ENCODE measurements around the gene THSD8. TPM values are rescaled to one million over a fixed set of nuclear protein-coding genes. Genes with fewer than 3 reads are reported as not detected.
A peak's percentile ranks its signal among the peaks of the same experiment; 100 is the strongest.

The THSD8 gene
- total RNA-seq = 1 to 10 TPM; 1.8 to 3.2 TPM
- long read RNA-seq = 0 reads

DNA sequence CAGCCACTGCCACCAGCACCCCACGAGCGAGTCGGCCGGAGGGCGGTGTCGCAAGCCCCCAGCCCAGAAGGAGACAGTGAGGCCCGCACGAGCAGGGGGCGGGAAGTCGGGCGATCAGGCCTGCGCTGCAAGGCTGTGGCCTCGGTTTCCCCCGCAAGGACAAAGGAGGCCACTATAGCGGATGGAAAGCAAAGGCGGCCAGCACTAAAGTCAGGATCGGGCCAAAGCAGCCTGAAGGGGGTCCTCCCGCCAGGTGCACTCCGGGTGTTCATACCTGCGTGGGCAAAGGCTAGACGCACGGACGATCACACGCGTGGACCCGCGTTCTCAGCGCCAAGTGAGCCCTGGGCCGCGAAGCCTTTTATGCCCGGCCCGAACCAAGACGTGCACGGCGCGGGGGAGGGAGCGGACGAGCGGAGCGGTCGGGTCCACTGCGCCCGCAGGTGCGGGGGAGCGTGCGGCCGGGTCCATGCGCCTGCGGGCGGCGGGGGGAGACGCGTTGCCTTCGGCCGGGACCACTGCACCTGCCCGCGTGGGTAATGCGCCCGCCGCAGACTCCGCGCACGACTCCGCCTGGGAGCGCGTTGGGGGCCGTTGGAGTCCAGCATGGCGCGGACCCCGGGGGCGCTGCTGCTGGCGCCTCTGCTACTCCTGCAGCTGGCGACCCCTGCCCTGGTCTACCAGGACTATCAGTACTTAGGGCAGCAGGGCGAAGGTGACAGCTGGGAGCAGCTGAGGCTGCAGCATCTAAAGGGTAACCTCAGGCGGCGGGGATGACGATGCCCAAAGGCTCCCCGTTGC lies at the start of gene THSD8, which contains the start of gene PRDX2:
Gene THSD8 (plus strand): TSS at position 604 of the 801 bp plus-strand sequence. CDS start 3 bp downstream, at position 607.
Gene PRDX2 (minus strand): TSS at position 335 of the 801 bp plus-strand sequence. CDS start 539 bp downstream, outside the sequence.
- peak; percentile 90 for ATAC-seq

DNA sequence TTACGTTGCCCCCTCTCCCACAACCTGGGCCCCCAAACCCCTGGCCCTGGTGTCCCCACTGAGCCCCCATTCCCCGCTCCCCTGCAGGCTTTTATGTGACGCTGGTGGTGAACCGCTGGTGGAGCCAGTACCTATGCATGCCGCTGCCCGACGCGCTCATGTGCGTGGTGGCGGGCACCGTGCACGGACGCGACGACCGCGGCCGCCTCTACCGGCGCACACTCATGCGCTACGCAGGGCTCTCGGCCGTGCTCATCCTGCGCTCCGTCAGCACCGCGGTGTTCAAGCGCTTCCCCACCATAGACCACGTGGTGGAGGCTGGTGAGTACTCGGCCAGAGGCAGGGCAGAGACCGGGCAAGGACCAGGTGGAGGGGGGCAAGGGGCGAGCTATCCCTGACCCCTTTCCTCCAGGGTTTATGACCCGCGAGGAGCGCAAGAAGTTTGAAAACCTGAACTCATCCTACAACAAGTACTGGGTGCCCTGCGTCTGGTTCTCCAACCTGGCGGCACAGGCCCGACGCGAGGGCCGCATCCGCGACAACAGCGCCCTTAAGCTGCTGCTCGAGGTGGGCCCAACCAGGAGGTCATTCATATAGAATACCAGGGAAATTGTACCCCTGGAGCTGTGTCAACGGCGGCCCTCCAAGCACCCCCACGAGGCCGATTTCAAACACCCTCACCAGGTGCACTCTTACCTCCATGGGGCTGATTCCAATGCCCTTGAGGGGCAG lies 47.2 kb upstream of the THSD8 start:
- DNase-seq = no peak
- intact Hi-C loops (cut with DNase I) = no loop called here
- no peak for ATAC-seq

More for the DNA sequence above, at the start of gene THSD8, which contains the start of gene PRDX2:
- peak; percentile 88 for DNase-seq
- intact Hi-C loops (cut with DNase I) = loop anchor here (5.0 kb wide), 1 partner anchor 34 kb away; no protein-coding TSS in a partner anchor

DNA sequence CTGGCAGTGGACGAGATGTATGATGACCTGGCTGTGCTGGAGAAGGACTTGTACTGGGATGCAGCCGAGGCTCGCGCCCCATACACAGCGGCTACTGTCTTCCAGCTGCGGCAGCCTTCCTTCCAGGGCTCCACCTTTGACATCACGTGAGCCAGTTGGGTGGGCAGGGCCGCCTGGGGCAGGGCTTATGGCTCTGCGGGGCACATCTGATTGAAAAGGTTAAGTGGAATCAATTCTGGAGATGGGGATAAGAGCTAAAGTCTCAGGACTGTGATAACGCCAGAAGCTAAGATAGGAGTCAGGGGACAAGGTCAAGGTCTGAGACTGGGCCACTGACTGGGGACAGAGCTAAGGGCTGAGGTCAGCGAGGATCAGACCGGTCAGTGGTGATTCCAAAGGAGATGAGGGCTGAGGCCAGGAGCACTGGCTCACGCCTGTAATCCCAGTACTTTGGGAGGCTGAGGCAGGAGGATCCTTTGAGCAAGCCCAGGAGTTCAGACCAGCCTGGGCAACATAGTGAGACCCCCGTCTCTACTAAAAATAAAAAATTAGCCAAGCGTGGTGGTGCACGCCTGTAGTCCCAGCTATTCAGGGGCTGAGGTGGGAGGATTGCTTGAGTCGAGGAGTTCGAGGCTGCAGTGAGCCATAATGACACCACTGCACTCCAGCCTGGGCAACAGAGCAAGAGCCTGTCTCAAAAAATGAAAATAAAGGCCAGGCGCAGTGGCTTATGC lies 45.6 kb upstream of the THSD8 start:
- DNase-seq (no peak), ATAC-seq (no peak)
- intact Hi-C loops (cut with DNase I) = no loop called here

DNA sequence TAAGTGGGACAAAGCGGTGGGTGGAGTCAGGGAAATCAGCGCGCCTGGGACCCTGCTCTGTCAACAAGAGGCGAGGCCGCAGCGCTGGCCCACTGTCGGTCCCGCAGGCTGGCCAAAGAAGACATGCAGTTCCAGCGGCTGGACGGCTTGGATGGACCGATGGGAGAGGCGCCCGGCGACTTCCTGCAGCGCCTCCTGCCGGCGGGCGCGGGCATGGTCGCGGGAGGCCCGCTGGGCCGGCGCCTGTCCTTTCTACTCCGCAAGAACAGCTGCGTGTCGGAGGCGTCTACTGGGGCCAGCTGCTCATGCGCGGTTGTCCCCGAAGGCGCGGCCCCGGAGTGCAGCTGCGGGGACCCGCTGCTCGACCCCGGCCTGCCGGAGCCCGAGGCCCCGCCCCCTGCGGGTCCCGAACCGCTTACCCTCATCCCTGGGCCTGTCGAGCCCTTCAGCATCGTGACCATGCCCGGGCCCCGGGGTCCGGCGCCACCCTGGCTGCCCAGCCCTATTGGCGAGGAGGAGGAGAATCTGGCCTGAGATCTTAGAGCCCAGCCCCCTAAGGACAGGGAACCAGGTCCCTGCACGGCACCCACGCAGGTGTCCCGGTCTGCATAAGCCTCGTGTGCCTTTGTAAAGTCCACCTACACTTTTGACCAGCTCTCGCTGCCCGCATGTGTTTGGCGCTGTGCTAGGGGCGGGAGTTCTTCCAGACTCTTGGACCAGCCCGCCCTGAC lies 44.2 kb upstream of the THSD8 start:
- intact Hi-C loops (cut with DNase I) = no loop called here
- DNase-seq (peak; percentile 79), ATAC-seq (peak; percentile 87 to 89)

DNA sequence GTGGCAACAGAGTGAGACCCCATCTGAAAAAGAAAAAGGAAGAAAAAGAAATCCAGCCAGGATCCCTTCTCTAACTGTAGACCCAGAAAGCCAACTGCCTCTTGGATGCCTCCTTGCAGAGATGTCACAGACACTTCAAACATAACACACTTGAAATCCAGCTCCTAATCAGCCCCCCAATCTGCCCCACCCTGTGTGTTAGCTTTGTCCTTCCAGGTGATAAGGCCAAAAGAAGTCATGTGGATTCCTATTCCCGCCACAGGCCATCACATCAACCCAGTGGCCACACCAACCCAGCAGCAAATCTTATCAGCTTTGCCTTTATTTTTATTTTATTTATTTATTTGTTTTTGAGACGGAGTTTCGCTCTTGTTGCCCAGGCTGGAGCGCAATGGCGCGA lies 42.2 kb upstream of the THSD8 start:
- ATAC-seq = no peak
- intact Hi-C loops (cut with DNase I) = no loop called here
- no peak for DNase-seq

DNA sequence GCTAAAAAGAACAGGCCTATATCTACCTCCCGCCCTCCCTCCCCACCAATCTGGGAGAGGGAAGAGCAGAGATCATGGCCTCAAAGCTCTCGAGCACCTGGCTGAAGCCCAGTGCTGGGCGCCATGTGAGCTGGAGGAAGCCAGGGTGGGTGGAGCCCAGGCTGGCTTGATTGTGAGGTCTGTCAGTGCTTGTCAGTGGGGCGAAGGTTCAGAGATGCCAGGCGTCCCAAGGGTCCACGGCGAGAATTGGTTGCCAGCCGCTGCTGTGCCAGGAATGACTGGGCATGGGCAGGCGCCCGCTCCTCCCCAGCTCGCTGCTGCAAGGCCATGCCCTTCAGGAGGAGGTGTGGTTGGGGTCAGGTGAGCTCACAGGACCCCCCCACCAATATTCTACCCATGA lies 38.8 kb upstream of the THSD8 start:
- DNase-seq = no peak
- peak in 1 of 2 donors; percentile 69 for ATAC-seq
- intact Hi-C loops (cut with DNase I) = no loop called here

DNA sequence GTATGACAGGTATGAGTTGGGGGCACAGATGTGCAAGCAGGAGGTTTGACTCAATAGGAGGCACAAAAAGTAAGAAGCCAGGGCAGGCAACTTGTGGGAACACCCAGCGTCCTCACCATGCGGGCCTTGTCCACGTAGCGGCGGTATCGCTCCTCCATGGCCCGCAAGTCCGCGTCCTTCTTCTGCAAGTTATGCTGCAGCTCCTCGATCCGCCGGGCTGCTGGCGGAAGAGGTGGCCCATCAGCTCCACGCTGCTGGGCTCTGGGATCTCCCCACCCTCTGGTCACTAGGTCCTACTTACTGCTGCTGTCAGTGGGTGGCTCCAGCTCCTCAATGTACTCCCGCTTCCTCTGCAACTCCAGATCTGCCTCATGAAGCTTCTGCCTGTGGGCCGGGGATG lies 37.2 kb upstream of the THSD8 start:
- intact Hi-C loops (cut with DNase I) = loop anchor here (2.0 to 5.0 kb wide), 3 partner anchors 38 to 82 kb away; partner anchors contain the start of genes PRDX2 (in 2 of the 2) and THSD8 (in 2 of the 2)
- no peak for DNase-seq
- ATAC-seq = no peak

DNA sequence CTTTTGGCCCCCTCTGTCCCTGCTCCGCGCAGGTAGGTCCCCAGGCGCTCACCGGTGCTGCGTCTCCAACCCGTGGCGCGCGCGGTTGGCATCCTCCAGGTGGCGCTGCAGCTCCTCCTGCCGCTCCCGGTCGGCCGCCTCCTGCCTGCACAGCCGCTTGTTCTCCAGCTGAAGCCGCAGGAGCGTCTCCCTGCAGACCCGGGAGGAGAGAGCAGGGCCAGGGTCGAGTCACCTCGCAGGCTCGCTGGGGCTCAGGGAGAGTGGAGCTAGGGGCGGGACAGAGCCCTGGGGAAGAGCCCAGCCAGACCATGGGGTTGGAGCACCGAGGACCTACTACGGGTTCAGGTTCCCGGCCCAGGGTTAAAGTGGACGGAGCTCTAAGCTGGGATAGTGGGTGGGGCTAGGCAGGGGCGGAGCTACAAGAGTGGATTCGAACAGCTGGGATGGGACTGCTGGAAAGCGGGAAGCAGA lies 35.8 kb upstream of the THSD8 start:
- intact Hi-C loops (cut with DNase I) = loop anchor here (5.0 kb wide), 2 partner anchors 36 to 76 kb away; partner anchors contain the start of genes PRDX2 (in 2 of the 2) and THSD8 (in 2 of the 2)
- peak; percentile 84 for DNase-seq
- peak; percentile 77 to 94 for ATAC-seq

DNA sequence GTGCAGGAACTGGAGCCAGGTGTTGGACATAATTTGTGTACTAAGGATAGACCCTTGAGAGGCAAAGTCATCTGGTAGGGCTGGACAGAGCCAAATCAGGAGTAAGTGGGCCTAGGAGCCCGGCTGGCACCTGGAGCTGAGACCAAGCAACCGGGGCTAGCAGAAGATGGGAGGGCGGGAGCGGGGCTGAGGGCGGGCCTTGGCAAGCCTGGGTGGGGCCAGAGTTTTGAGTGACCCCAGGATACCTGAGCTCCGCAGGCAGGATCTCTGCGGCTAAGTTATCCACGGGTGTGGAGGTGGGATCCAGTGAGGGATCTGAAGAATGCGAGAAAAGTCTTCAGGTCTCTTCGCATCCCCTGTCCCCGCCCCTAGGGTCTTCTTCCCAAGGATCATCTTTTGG lies 34.7 kb upstream of the THSD8 start:
- intact Hi-C loops (cut with DNase I) = loop anchor here (5.0 kb wide), 2 partner anchors 35 to 75 kb away; partner anchors contain the start of genes PRDX2 (in 2 of the 2) and THSD8 (in 2 of the 2)
- DNase-seq = no peak
- no peak for ATAC-seq

DNA sequence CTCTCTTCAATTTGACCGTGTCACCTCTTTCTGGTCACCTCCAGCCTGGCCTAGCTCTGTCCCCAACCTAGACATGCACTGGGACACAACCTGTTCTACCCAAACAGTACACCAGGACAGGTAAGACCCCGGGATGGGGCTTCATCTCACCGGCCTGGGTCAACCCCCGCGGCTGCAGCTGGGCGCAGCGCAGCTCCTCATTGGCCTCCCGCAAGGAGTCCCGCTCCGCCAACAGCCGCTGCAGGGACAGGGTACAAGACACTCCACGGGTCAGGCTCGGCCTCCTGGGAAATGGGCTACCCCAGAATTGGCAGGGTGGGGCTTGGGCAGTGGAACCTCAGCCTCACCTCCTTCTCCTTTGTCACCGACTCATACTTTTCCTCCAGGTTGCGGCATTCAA lies 34.2 kb upstream of the THSD8 start:
- ATAC-seq (no peak), DNase-seq (no peak)
- intact Hi-C loops (cut with DNase I) = loop anchor here (5.0 kb wide), 2 partner anchors 35 to 75 kb away; partner anchors contain the start of genes PRDX2 (in 2 of the 2) and THSD8 (in 2 of the 2)

DNA sequence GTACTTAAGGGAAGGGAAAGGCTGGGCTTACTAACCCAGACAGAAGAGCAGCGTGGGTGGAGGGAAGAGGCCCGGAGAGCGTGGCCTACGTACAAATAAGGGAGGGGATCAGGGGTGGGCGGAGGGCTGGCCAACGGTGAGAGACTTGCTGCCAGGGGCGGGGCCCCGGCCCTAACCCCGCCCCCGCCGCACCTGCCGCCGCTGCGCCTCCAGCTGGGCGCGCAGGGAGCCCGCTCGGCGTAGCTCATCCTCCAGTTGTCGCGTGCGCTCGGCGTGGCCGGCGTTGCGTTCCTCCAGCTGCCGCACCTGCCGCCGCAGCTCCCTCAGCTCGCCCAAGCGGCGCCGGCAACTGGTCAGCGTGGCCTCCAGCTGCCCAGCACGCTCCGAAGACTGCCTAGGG lies 32.2 kb upstream of the THSD8 start:
- ATAC-seq = peak in 1 of 2 donors; percentile 21
- intact Hi-C loops (cut with DNase I) = loop anchor here (5.0 kb wide), 2 partner anchors 33 to 73 kb away; partner anchors contain the start of genes PRDX2 (in 2 of the 2) and THSD8 (in 2 of the 2)

DNA sequence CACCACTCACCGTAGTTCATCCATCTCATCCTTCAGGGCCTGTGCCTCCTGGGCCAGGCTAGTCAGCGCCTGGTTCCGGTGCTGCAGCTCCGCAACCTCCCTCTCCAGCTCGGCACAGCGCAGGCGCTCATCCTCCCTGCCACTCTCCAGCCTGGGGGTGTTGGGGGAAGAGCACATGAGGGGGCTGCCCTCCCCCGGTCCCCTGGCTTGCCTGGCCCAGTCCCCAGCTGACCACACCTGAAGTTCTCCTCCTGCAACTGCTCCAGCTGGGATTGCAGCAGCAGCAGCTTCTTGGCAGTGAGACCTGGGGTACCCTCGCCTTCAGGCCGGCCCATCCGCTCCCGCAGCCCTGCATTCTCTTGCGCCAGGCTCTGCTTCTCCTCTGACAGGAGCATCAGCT lies 30.9 kb upstream of the THSD8 start:
- DNase-seq (no peak), ATAC-seq (no peak)
- intact Hi-C loops (cut with DNase I) = no loop called here

More for the DNA sequence above, 32.2 kb upstream of the THSD8 start:
- DNase-seq = no peak

DNA sequence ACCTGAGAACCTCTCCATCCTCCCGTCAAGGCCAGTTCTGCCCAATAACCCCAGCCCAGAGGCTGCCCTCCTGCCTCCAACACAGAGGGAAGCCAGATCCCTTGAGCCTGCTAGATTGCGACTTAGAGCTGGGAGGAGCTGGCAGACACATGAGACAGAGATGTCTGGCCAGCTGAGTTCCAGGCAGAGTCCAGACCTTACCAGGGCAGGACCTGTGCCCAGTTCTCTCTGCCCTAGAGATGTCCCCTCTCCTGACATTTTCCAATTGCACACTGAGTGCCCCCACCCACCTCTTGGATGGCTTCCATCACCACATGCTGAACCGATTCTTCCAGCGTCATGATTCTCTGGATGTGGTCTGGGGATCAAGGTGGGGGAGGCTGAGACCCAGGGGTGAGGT lies 29.5 kb upstream of the THSD8 start:
- ATAC-seq (peak in 1 of 2 donors; percentile 27), DNase-seq (no peak)
- intact Hi-C loops (cut with DNase I) = no loop called here

DNA sequence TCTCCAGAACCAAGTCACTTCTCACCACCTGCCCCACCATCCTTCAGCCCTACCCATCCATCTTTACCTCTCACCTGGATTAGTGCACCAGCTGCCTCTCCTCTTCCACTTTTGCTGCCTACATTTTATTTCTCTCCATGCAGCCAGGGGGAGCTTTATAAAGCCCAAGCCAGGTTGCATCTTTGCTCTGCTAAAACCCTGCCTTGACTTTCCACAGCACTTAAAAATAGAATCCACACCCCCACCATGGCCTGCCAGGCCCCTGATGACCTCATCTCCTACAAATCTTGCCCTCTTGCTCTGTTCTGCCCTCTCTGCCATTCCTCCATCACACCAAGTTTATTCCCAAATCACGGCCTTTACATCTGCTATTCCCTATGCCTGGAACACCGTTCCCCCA lies 28.3 kb upstream of the THSD8 start:
- no peak for ATAC-seq
- intact Hi-C loops (cut with DNase I) = no loop called here
- no peak for DNase-seq

DNA sequence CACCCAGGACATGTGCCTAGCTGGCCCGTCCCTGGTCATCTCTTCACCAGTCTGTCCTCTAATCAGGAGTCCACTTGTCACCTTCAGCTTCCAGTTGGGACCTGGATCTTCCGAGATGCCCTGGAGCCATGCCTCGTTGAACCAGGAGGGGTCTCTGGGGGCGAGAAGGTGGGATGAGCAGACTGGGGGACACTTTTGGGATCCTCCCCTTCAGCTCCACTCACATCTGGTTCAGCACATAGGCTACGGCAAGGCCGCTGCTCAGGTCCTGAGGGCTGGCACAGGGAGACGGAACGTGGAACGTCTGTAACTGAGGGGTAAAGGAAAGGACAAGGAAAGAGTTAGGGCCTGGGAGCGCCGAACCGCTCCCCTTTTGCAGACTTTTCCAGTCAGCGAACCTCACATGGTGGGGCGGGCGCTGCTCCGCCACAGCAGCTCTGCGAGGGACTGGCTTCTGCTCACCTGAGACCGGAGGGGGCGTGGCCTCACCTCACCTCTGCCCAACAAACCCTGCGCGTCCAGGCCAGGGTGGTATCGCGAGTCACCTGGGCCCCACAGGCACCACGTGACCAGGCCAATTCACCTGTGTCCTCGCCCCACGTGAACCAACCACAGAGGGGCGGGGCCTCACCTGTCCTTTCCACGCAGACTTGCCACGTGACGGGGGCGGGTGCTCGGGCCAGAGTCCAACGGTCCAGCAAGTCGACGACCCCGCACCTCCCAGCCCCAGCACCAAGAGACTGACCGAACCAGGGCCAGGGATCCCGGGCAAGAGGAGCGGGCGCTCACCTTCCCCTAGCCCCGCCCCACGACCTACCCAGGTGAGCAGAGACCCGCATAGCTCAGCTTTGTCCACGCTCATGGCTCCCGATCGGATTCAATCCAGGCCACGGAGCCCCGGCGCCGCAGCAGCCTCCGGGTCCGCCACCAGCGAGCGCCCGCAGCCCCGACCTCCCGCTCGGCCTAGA lies 27.0 kb upstream of the THSD8 start, which contains the start of gene HOOK2:
Gene HOOK2 (minus strand): TSS at position 965 of the 968 bp plus-strand sequence. CDS start 103 bp downstream, at position 862.
- intact Hi-C loops (cut with DNase I) = no loop called here
- ATAC-seq (no peak), DNase-seq (no peak)

DNA sequence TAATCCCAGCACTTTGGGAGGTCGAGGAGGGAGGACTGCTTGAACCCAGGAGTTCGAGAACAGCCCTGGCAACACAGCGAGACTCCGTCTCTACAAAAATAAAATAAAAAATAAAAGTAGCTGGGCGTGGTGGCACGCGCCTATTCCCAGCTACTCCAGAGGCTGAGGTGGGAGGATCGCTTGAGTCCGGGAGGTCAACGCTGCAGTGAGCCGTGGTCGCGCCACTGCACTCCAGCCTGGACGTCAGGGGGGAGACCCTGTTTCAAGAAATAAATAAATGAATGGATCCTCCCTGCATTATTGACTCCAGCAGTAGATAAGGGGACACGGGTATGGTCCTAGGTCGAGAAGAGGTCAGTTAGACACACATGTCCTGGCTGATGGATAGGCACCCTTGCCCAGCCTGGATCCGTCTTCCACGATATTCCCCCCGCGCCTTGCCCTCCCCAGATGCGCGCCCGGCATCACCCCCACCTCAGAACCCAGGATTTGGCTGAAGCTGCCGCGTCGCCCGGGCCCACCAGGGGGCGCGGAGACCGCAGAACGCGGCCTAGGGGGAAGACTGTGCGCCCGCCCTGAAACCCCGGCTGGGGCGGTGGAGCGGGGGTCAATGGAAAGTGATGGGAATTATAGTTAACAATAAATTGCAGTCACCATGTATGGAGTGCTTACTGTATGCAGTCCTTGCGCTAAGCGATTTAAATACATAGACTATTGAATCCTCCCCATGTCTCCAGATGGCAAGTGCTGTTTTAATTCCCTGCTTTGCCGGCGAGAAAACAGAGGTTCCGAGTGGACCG lies 24.5 kb upstream of the THSD8 start:
- peak; percentile 87 for DNase-seq
- peak; percentile 41 to 48 for ATAC-seq
- intact Hi-C loops (cut with DNase I) = loop anchor here (1.0 to 2.0 kb wide), 2 partner anchors 15 to 19 kb away; no protein-coding TSS in a partner anchor
